HEK293T (cell line): ENCODE measurements around the gene NPEPL1.

Experiments
- FOXA1 ChIP-seq: fragments of 450-650 bp; IDR thresholded peaks from 2 replicates; pipeline ENCODE4 v1.6.1; 2016; ENCODE audit warnings: mild to moderate bottlenecking
- LEF1 ChIP-seq: fragments of 450-650 bp; IDR thresholded peaks from 2 replicates; pipeline ENCODE4 v1.6.1; 2017; ENCODE audit warnings: mild to moderate bottlenecking, borderline replicate concordance

DNA sequence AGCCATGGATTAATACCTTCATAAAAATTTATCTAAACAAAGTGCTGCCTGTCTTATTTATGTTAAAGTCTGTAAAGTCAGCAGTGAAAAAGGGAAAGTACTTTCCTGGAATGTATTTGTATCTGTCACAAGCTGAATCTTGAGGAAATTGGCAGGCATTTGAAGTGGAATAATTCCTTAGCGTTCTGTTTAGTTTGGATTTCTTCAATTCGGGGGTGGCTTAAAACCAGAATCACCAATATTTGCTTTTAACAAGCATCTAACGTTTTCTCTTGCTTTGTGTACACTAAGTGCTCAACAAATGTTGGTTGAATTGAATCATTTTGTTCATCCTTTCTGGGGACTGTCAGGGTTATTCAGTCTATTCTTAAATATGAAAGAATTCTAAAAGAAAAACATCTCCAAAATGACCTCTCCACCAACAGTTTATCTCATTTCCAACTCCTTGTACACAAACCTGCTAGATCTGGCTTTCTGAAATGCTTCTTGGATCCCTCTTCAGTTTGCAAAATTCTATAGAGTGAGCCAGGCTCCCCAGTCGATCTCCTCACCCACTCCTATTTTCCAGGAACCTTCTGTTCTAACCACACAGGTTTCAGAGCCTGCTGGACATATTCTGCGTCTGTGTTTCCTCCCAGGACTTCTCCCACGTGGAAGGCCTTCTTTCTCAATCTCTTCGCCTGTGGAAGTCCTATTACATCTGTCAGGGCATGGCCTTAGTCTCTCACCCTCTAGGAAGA is 2.0 kb upstream of the NPEPL1 start:
- TF ChIP-seq LEF1 (no peak), FOXA1 (no peak)
